Breast epithelium (tissue), 3 donors: ENCODE measurements around the gene BTRC.

ENCODE experiments used
- POLR2AphosphoS5 ChIP-seq, 3 donors: sonication (generic); formaldehyde crosslinking; IDR thresholded peaks; one replicate each; pipeline ENCODE4 v1.6.1; 2017; ENCODE audit warnings: antibody characterized with exemption in 3 of 3
- TF ChIP-seq, protein P1 (sequence below), 3 donors: fragments of 450-650 bp; IDR thresholded peaks; one replicate each; pipeline ENCODE4 v1.5.1; 2016 to 2017; ENCODE audit warnings: antibody characterized with exemption in 3 of 3, mild to moderate bottlenecking in 3 of 3, moderate library complexity in 3 of 3

GRCh38 chr10:101513733-101514132 lies 159.8 kb downstream of the BTRC start:
- no peak for TF ChIP-seq POLR2AphosphoS5 (IDR thresholded peaks at IDR 0.05)
- TF ChIP-seq, protein P1, sequence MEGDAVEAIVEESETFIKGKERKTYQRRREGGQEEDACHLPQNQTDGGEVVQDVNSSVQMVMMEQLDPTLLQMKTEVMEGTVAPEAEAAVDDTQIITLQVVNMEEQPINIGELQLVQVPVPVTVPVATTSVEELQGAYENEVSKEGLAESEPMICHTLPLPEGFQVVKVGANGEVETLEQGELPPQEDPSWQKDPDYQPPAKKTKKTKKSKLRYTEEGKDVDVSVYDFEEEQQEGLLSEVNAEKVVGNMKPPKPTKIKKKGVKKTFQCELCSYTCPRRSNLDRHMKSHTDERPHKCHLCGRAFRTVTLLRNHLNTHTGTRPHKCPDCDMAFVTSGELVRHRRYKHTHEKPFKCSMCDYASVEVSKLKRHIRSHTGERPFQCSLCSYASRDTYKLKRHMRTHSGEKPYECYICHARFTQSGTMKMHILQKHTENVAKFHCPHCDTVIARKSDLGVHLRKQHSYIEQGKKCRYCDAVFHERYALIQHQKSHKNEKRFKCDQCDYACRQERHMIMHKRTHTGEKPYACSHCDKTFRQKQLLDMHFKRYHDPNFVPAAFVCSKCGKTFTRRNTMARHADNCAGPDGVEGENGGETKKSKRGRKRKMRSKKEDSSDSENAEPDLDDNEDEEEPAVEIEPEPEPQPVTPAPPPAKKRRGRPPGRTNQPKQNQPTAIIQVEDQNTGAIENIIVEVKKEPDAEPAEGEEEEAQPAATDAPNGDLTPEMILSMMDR (IDR thresholded peaks at IDR 0.05), result no peak
